HG02759 (cell line): ENCODE data around the gene SLC4A9.

ENCODE experiments used
- ATAC-seq: cut with Tn5 transposase; IDR thresholded peaks from one replicate; pipeline ENCODE4 v1.9.1; 2021; ENCODE audit warnings: mild to moderate bottlenecking, moderate library complexity; ENCODE audit not compliant: unreplicated experiment

SLC4A9 gene, protein sequence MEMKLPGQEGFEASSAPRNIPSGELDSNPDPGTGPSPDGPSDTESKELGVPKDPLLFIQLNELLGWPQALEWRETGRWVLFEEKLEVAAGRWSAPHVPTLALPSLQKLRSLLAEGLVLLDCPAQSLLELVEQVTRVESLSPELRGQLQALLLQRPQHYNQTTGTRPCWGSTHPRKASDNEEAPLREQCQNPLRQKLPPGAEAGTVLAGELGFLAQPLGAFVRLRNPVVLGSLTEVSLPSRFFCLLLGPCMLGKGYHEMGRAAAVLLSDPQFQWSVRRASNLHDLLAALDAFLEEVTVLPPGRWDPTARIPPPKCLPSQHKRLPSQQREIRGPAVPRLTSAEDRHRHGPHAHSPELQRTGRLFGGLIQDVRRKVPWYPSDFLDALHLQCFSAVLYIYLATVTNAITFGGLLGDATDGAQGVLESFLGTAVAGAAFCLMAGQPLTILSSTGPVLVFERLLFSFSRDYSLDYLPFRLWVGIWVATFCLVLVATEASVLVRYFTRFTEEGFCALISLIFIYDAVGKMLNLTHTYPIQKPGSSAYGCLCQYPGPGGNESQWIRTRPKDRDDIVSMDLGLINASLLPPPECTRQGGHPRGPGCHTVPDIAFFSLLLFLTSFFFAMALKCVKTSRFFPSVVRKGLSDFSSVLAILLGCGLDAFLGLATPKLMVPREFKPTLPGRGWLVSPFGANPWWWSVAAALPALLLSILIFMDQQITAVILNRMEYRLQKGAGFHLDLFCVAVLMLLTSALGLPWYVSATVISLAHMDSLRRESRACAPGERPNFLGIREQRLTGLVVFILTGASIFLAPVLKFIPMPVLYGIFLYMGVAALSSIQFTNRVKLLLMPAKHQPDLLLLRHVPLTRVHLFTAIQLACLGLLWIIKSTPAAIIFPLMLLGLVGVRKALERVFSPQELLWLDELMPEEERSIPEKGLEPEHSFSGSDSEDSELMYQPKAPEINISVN

DNA sequence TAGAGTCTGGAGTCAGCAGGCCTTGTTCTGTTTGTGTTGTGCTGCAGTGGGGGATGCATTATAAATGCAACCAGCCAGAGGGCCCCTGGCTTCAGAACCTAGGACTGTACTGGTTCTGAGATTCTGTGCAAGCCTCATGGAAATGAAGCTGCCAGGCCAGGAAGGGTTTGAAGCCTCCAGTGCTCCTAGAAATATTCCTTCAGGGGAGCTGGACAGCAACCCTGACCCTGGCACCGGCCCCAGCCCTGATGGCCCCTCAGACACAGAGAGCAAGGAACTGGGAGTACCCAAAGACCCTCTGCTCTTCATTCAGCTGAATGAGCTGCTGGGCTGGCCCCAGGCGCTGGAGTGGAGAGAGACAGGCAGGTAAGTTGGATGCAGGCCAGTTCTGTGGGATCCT is at the start of gene SLC4A9:
TSS of gene SLC4A9 (plus strand) at position 94 of the 400 bp plus-strand sequence. CDS start at position 137, 43 bp downstream.
- ATAC-seq, result no peak

DNA sequence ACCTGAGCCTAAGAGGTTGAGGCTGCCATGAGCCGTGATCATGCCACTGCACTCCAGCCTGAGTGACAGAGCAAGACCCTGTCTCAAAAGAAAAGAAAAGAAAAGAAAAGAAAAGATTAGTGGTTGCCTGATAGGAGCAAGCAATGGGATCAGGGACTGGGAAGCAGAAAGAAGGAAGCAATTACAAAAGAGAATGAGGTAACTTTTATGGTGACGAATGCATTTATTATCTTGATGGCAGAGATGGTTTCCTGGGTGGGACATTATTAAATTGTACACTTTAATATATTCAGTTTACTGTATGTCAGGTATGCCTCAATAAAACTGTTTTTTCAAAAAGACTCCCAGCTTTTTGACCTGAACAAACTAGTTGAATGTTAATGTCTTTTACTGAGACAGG is 49.6 kb upstream of the SLC4A9 start:
- no peak for ATAC-seq

DNA sequence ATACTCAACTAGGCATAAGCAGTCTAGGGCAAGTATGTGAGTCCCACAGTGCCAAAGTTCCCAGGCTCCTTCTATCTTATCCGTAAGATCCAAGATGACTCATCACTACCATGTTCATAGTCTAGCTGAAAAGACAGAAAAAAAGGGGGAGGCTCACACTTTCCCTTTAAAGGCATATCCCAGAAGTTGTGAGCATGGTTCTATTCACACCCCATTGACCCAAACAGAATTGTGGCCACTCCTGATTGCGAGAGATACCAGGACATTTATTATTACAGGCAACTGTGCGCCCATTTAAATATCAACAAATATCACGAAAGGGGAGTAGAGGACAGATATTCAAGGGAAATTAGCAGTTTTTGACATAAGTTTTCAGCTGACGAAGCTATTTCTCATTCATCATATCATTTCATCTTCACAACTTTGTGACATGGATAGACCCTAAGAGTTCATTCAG is 49.0 kb upstream of the SLC4A9 start:
- no peak for ATAC-seq

DNA sequence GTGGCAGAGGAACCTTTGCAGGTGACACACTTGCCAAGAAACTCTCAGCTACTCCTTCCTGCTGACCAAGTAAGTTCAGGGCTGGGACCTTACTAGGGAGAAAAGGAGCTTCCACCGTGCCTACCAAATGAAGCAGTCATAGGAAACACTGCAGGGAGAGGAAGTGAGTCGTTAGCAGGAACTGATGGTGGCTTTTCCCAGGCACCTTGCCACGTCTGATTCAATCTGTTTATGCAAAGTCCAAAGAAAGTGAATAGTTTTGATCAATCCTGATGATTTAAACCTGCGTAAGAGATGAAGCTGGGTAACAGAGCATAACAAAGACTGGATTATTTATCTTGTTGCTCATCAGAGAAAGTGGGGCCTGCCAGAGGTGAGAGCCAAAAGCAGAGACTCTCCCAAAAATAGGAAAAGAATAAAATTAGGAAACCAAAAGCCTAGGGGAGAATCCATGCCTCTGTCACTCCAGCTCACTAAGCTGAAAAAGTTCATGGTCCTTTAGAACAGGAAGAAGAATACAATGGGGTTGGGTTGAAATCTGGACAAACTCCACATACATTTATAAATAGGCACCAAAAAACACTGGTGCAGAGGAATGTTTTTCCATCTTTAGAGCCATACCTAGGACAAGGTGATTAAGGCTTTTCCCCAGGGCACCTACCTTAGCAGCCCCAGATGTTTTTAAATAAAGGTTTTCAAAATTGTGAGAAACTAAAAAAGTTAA is 47.8 kb upstream of the SLC4A9 start:
- no peak for ATAC-seq

DNA sequence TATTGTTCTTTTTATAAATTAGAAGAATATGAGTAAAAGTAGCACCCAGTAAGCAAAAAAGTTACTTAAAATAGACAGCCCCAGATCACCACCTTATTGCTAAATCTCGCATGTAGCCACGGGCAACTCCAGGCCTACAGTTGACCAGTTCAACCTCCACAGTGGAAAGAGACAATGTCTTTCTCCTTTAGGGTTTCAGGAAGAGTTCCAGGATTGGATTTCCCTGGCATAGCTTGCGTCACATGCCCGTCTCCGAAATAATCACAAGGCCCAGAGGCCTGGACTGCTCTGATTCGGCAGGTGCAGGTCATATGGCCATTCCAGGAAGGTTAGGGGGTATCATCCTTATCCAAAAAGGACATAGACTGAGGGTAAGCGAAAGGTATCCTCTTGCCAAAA is 47.2 kb upstream of the SLC4A9 start:
- no peak for ATAC-seq

DNA sequence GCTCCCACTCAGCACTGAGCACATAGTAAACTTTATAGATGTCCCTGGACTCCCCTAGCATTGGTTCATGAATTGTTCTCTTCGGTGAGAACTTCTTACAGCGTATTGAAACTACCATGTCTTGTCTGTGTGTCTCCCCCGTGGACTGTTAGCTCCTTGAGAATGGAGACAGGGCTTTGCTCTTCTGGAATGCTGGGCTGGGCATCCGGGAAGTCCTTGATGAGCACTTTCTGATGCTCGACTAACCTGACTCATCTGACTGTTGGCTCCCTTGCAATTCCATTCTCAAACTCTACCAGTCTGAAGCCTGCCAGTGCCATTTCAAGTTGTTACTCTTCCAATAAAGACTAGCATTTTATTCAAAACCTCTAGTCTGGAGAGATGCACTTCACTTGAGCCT is 42.1 kb upstream of the SLC4A9 start:
- no peak for ATAC-seq

DNA sequence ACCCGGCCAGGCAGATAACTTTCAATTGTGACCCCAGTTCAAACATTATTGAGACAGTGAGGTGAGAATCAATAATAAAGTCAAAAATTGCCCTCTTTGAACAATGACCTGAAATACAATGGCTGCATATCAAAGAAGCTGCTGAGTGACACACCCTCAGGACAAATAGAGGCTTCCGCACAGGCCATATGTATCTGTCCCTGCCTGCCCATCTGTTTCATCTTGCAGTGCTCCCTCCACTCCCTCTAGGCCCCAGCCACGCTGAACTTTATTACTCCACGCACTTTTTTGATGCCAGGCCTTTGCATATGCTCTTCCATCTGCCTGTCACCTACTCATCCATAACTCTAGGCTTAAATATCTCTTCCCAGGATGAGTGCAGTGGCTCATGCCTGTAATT is 41.2 kb upstream of the SLC4A9 start:
- no peak for ATAC-seq

DNA sequence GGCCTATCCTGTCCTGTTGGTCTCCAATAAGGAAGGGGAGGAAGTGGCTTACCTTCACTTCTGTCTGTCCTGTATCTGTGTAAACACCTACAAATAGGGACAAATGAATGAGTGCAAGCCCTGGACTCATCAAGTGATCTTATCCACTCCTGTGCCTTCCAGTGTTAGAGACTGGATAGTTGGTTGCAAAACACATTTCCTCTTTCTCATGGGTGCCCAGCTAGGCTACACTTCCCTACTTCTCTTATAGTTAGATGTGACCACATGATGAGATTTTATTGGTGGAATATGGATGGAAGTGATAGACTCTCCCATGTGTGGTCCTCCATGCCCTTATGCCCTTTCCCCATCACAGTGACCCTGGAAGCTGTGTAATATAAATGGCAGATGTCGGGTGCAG is 40.2 kb upstream of the SLC4A9 start:
- ATAC-seq, result no peak

DNA sequence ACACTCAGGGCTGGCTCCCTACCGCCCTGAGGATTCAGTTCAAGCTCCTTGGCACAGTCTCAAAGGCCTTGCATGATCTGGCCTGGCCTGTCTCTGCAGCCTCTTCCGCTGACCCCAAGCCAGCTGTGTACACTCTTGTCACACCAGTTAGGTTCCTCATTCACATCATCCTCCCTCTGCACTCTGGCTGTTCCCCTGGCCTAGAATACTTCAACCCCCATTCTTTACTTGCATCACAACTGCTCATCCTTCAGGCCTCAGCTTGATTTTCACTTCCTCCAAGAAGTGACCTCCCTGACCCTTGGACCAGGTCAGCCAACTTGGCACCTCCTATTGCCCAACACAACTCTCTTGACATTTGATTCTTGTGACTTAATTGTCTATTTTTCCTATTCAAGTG is 38.2 kb upstream of the SLC4A9 start:
- ATAC-seq, result no peak

DNA sequence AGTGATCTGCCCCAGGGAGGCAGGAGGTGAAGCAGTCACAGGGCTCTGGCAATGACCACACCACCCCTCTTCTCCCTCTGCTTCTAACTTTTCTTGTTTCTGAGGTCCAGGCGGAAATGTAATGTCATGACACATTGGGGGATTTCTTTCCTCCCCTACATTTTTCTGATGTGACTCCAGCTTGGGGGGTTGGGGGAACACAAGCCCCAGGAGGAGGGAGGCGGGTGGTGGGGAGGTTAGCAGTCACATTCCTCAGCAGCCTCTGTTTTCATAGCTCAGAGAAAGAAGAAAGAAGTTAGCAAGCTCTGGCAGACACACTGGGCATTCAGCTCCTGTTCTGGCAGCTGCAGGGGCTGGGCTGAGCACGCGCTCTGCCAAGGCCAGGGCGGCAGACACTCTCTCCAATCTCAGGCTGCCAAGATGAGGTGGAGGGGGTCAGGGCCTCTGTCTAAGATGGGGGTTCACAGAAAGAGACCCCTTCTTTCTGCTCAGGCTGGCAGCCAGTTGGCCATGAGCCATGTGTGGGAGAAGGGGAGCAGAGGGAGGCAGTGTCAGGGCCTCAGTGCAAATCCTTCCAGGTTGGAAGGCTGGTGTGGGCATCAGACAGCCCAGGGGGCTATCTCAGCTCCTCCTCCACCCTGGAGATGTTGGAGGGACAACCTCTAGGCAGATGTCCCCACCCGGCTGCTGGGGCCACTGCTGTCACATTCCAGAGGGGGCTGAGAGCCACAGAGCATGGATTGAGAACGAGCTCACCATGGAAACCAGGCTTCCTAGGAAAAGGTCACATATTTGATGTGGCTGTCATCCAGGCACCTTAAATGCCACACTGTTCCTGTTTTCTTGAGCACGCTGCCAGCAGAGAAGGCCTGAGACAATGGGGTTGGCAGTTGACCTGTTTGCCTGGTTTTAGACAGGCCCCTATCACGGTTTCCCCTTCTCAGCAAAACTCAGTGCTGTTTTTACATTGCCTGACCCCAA is 37.0 kb upstream of the SLC4A9 start:
- no peak for ATAC-seq

DNA sequence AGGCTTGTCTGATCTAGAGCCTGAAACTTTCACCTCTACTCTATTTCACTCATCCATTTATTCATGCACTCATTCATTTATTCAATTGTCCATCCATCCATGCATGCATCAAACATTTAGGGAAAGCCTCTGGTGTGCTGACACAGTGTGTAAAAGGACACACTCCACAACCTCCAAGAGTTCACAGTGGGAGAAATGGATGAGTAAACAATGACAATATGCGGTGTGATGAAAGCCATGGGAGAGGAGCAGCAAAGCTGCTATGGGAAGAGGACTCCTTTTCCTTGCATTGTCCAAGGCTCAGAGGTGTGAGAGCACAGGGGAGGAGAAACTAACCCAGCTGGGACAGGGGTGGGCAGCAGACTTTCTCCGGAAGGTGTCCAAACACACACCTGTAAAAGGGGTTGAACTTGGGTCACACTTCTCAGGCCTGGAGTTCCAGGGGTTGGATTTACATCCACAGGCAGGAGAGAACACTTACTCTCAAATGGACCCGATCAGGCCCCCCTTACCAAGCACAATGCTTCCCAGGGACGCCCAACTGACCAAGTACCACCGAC is 35.9 kb upstream of the SLC4A9 start:
- ATAC-seq, result no peak

DNA sequence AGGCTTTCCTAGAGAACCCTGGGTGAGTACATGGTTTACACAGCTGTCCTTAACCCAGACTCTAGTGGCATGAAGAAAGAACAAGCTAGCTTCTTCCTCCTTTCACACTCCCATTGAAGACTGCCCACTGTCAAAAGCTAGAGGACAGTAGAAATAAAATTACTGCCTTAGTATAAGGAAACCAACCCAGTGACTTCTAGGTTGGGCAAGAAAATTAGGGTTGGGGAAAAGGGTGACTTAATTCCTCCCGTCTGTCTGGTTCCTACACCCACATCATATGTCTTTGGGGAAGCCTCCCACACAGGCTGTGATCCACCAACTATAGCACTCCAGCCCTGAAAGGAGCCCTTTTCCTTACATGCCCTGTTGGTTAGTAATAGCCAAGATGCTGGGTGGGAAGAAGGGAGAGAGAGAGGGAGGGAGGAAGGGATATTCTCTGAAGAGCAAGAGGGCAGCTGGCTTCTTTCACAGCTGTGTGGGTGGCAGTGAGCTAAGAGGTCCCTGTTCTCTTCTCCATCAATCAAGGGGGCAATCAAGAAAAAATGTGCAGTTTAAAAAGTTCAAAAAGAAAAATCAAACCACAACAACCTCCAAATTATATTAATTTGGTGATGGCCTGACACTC is 35.3 kb upstream of the SLC4A9 start:
- no peak for ATAC-seq

DNA sequence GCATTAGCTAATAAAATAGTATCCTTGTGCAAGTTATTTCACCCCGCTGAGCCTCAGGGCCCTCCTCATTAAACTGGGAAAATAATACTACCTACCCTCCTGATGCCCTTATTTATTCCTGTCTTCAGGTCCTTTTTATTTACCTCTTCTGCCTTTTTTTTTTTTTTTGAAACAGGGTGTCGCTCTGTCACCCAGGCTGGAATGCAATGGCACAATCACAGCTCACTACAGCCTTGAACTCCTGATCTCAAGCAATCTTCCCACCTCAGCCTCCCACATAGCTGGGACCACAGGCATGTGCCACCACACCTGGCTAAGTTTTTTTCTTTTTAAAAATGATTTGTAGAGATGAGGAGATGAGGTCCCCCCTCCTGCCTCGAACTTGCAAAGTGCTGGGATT is 34.5 kb upstream of the SLC4A9 start:
- ATAC-seq, result no peak

DNA sequence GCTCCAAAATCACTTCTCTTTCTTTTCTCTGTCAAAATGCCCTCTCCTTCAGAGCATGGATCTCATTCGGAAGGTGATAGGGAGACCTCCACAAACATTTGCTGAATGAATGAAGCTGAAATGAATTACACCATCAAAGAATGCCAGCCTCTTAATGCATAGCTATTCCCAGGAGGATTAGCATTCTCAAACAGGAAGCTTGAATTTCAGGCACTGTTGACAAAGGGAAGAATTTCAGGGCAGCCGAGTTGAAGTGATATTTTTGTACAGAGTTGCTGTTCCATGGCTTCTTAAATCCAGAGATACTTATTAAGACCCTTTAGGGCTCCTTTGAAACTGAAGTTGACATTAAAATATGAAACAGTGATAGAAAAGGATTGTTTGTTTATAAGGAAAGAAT is 32.4 kb upstream of the SLC4A9 start:
- no peak for ATAC-seq

DNA sequence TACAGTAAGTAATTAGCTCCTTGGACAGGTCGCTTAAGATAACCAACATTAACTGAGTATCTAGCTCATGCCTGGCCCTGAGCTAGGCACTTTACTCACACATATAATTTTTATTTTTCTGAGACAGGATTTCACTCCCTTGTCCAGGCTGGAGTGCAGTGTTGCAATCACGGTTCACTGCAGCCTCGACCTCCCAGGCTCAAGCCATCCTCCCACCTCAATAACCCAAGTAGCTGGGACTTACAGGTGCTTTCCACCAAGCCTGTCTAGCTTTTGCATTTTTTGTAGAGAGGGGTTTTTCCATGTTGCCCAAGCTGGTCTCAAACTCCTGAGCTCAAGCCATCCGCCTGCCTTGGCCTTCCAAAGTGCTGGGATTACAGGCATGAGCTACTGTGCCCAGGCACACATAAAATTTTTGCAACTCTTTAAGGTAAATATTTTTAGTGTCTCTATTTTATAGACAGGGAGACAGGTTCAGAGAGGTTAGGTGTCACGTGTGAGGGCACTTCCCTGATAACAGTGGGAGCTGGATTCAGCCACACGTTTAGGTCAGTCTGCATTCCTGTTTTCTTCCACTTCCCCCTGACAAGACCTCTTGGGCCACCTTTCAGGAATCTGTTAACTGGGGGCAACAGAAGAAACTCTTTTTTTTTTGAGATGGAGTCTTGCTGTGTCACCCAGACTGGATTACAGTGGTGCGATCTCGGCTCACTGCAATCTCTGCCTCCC is 31.8 kb upstream of the SLC4A9 start:
- peak; percentile 61 for ATAC-seq

DNA sequence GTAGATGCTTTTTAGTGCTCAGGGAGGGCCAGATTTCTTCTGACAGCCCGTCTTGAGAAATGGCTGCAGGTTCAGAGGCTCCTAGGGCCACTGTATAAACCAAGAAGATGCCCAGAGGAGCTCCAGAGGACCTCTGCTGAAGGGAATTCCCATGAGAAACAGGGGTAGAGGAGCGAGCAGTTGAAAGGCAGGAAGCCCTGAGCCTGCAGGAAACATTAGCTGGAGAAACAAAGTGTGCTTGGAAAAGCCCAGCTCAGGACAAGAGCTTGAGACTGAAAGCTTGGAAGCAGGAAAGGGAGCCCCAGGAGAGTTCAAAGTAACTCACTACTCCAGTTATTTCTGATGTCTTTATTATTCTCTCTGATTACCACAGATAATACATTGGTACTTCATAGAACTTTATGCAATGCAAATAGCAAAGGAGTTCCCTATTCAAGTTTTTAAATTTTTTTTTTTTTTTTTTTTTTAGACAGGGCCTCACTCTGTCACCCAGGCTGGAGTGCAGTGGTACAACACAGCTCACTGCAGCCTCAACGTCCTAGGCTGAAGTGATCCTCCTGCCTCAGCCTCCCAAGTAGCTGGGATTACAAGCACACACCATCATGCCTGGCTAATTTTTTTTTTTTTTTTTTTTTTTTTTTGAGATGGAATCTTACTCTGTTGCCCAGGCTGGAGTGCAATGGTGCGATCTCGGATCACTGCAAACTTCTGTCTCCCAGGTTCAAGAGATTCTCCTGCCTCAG is 30.1 kb upstream of the SLC4A9 start:
- ATAC-seq, result no peak

DNA sequence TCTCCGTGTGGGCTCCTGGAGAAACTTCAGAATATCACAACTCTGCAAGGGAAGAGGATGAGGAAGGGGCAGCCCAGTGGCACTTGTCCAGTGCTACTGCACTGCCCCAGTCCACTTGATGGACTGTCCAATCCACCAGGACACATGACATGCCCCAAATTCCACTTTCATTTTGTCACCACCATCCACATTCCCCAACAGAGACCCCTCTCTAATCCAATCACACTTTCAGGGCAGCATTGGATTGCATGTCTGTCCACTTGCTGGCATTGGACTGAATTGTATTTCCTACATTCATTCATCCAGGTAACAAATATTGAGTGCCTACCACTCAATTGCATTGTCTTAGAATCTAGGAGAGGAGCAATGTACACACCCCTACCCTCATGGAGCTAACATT is 28.4 kb upstream of the SLC4A9 start:
- ATAC-seq, result no peak

DNA sequence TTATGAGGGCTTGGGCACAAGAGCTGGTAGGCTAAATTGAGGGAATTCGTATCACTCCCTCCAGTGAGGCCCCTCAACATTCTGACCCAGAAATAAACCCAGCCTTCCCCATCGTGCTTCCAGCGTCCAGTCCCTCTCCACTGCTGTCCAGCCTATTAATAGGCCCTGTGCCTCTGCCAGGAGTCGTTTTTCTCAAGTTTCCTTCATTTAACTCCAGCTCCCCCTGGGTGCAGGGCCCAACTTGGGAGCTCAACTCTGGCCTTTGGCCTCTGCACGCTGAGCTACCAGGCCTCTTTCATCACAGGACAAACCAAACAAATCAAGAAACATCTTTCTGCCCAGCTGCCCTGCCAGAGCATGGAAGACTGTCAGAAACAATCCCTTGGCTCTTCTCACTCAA is 23.6 kb upstream of the SLC4A9 start:
- ATAC-seq, result no peak
